HepG2 (cell line): ENCODE results near the gene ADORA2B. TPM values are rescaled to one million over a fixed set of nuclear protein-coding genes. Genes with fewer than 3 reads are reported as not detected.
A peak's percentile ranks its signal among the peaks of the same experiment; 100 is the strongest.

Source experiments
- BRCA1 ChIP-seq: sonication (generic); formaldehyde crosslinking; IDR thresholded peaks from 2 replicates; pipeline ENCODE4 v1.4.0; 2020; ENCODE audit warnings: missing genetic modification reagents
- CBX1 ChIP-seq: IDR thresholded peaks from one replicate; pipeline ENCODE4 v1.6.1; 2016; ENCODE audit warnings: antibody characterized with exemption, low read depth
- ETS1 ChIP-seq: sonication (generic); formaldehyde crosslinking; IDR thresholded peaks from 2 replicates; pipeline ENCODE4 v1.4.0; 2020; ENCODE audit warnings: missing genetic modification reagents
- FOSL2 ChIP-seq: sonication (generic); formaldehyde crosslinking; IDR thresholded peaks from 2 replicates; pipeline ENCODE4 v1.4.0; 2020; ENCODE audit warnings: missing genetic modification reagents
- GTF3A ChIP-seq: sonication (generic); formaldehyde crosslinking; conservative IDR thresholded peaks from 2 replicates; pipeline ENCODE4 v1.4.0; 2020; ENCODE audit warnings: mild to moderate bottlenecking, missing genetic modification reagents
- GZF1 ChIP-seq: sonication (generic); formaldehyde crosslinking; IDR thresholded peaks from 2 replicates; pipeline ENCODE4 v1.5.1; 2020; ENCODE audit warnings: mild to moderate bottlenecking, missing genetic modification reagents
- JUND ChIP-seq: sonication (generic); formaldehyde crosslinking; IDR thresholded peaks from 2 replicates; pipeline ENCODE4 v1.8.0; 2022; ENCODE audit warnings: mild to moderate bottlenecking, missing genetic modification reagents
- KLF11 ChIP-seq: IDR thresholded peaks from 2 replicates; pipeline ENCODE4 v1.6.1; 2016; ENCODE audit warnings: missing compliant biosample characterization
- MYNN ChIP-seq: sonication (generic); formaldehyde crosslinking; IDR thresholded peaks from 2 replicates; pipeline ENCODE4 v1.4.0; 2020; ENCODE audit warnings: mild to moderate bottlenecking, low read depth, missing genetic modification reagents
- ONECUT2 ChIP-seq: sonication (generic); formaldehyde crosslinking; IDR thresholded peaks from 2 replicates; pipeline ENCODE4 v1.4.0; 2020; ENCODE audit warnings: missing genetic modification reagents
- SKIL ChIP-seq: sonication (generic); formaldehyde crosslinking; IDR thresholded peaks from 2 replicates; pipeline ENCODE4 v1.8.0; 2022; ENCODE audit warnings: missing genetic modification reagents, mild to moderate bottlenecking, moderate library complexity, borderline replicate concordance
- SRSF9 ChIP-seq: fragments of 200-400 bp; formaldehyde crosslinking; IDR thresholded peaks from 2 replicates; pipeline ENCODE4 v1.6.1; 2018; ENCODE audit warnings: borderline replicate concordance, mild to moderate bottlenecking, low read depth, low read length; ENCODE audit not compliant: insufficient read depth, poor library complexity, severe bottlenecking
- ZFP37 ChIP-seq: sonication (generic); formaldehyde crosslinking; IDR thresholded peaks from 2 replicates; pipeline ENCODE4 v1.4.0; 2020; ENCODE audit warnings: missing genetic modification reagents, borderline replicate concordance
- ZNF264 ChIP-seq: sonication (generic); formaldehyde crosslinking; IDR thresholded peaks from 2 replicates; pipeline ENCODE4 v1.4.0; 2020; ENCODE audit warnings: missing genetic modification reagents
- ZNF605 ChIP-seq: sonication (generic); formaldehyde crosslinking; IDR thresholded peaks from 2 replicates; pipeline ENCODE4 v1.8.0; 2022; ENCODE audit warnings: mild to moderate bottlenecking, missing genetic modification reagents
- ZNF660 ChIP-seq: sonication (generic); formaldehyde crosslinking; IDR thresholded peaks from 2 replicates; pipeline ENCODE4 v1.5.1; 2020; ENCODE audit warnings: mild to moderate bottlenecking, low read depth, missing genetic modification reagents, borderline replicate concordance
- polyA plus RNA-seq, 8 experiments: library from polyadenylated mRNA; depleted of rRNA in 3 of 8; stranded (reverse) in 7 of 8; unstranded in 1 of 8; fragments of >200 nt; fragmentation: Illumina TruSeq in 4 of 8; extraction: Trizol in 4 of 8; gene quantifications; 2 replicates each; pipeline versions ENCODE4 v1.2.1 to v1.2.3, GENCODE V29; 2011 to 2016; ENCODE audit warnings: low read depth in 4 of 8, missing spikeins in 1 of 8, mixed read lengths in 1 of 8; ENCODE audit not compliant: insufficient read depth in 1 of 8
- total RNA-seq, 5 experiments: library from RNA; depleted of rRNA; stranded (reverse); fragments of >200 nt; fragmentation: Illumina TruSeq; extraction: Trizol; gene quantifications; 2 replicates each; pipeline ENCODE4 v1.2.3, GENCODE V29; 2016; ENCODE audit warnings: low read depth in 1 of 5
- TF ChIP-seq, protein P1 (sequence below): sonication (generic); formaldehyde crosslinking; IDR thresholded peaks from 2 replicates; pipeline ENCODE4 v1.8.0; 2023; ENCODE audit warnings: mild to moderate bottlenecking, missing genetic modification reagents
- TF ChIP-seq, protein P2 (sequence below): IDR thresholded peaks from 2 replicates; pipeline ENCODE4 v1.6.1; 2016; ENCODE audit warnings: low read depth
- TF ChIP-seq, protein P3 (sequence below): sonication (generic); formaldehyde crosslinking; IDR thresholded peaks from 2 replicates; pipeline ENCODE4 v1.4.0; 2020; ENCODE audit warnings: mild to moderate bottlenecking, missing genetic modification reagents
- TF ChIP-seq, protein P4 (sequence below): sonication (generic); formaldehyde crosslinking; IDR thresholded peaks from 2 replicates; pipeline ENCODE4 v1.4.0; 2020; ENCODE audit warnings: mild to moderate bottlenecking, missing genetic modification reagents
- TF ChIP-seq, protein P5 (sequence below): sonication (generic); formaldehyde crosslinking; IDR thresholded peaks from 2 replicates; pipeline ENCODE4 v1.8.0; 2022; ENCODE audit warnings: mild to moderate bottlenecking, missing genetic modification reagents, borderline replicate concordance

Gene ADORA2B
- total and polyA plus RNA-seq, 2 of the 13 experiments (the other 11 are each of a cell fraction or from before 2014, with no cell fraction given): 10.4 to 20.0 TPM

GRCh38 chr17:15966879-15967248 is 21.9 kb downstream of the ADORA2B start (continued):
- TF ChIP-seq, protein P1, sequence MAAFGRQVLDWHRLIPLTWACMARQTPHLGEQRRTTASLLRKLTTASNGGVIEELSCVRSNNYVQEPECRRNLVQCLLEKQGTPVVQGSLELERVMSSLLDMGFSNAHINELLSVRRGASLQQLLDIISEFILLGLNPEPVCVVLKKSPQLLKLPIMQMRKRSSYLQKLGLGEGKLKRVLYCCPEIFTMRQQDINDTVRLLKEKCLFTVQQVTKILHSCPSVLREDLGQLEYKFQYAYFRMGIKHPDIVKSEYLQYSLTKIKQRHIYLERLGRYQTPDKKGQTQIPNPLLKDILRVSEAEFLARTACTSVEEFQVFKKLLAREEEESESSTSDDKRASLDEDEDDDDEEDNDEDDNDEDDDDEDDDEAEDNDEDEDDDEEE (CRISPR knock-in tag): no peak
- no peak for TF ChIP-seq ZNF660 (CRISPR knock-in tag)
- TF ChIP-seq ONECUT2 (CRISPR knock-in tag): no peak
- TF ChIP-seq MYNN: no peak
- TF ChIP-seq SRSF9: no peak
- no peak for TF ChIP-seq GZF1 (CRISPR knock-in tag)
- TF ChIP-seq, protein P2, sequence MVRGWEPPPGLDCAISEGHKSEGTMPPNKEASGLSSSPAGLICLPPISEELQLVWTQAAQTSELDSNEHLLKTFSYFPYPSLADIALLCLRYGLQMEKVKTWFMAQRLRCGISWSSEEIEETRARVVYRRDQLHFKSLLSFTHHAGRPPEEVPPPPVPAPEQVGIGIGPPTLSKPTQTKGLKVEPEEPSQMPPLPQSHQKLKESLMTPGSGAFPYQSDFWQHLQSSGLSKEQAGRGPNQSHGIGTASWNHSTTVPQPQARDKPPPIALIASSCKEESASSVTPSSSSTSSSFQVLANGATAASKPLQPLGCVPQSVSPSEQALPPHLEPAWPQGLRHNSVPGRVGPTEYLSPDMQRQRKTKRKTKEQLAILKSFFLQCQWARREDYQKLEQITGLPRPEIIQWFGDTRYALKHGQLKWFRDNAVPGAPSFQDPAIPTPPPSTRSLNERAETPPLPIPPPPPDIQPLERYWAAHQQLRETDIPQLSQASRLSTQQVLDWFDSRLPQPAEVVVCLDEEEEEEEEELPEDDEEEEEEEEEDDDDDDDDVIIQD: no peak
- TF ChIP-seq BRCA1 (CRISPR knock-in tag): no peak
- no peak for TF ChIP-seq GTF3A
- TF ChIP-seq, protein P3, sequence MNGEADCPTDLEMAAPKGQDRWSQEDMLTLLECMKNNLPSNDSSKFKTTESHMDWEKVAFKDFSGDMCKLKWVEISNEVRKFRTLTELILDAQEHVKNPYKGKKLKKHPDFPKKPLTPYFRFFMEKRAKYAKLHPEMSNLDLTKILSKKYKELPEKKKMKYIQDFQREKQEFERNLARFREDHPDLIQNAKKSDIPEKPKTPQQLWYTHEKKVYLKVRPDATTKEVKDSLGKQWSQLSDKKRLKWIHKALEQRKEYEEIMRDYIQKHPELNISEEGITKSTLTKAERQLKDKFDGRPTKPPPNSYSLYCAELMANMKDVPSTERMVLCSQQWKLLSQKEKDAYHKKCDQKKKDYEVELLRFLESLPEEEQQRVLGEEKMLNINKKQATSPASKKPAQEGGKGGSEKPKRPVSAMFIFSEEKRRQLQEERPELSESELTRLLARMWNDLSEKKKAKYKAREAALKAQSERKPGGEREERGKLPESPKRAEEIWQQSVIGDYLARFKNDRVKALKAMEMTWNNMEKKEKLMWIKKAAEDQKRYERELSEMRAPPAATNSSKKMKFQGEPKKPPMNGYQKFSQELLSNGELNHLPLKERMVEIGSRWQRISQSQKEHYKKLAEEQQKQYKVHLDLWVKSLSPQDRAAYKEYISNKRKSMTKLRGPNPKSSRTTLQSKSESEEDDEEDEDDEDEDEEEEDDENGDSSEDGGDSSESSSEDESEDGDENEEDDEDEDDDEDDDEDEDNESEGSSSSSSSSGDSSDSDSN (CRISPR knock-in tag): peak; percentile 36; the same call in 1 of the 2 replicates
- TF ChIP-seq KLF11 (CRISPR knock-in tag): no peak
- TF ChIP-seq, protein P4, sequence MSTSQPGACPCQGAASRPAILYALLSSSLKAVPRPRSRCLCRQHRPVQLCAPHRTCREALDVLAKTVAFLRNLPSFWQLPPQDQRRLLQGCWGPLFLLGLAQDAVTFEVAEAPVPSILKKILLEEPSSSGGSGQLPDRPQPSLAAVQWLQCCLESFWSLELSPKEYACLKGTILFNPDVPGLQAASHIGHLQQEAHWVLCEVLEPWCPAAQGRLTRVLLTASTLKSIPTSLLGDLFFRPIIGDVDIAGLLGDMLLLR: no peak
- TF ChIP-seq CBX1: no peak
- TF ChIP-seq FOSL2: no peak
- no peak for TF ChIP-seq ETS1 (CRISPR knock-in tag)
- TF ChIP-seq ZFP37 (CRISPR knock-in tag): 0 out of 2 replicates have a peak, but pooled peaks have one; percentile 33
- TF ChIP-seq, protein P5, sequence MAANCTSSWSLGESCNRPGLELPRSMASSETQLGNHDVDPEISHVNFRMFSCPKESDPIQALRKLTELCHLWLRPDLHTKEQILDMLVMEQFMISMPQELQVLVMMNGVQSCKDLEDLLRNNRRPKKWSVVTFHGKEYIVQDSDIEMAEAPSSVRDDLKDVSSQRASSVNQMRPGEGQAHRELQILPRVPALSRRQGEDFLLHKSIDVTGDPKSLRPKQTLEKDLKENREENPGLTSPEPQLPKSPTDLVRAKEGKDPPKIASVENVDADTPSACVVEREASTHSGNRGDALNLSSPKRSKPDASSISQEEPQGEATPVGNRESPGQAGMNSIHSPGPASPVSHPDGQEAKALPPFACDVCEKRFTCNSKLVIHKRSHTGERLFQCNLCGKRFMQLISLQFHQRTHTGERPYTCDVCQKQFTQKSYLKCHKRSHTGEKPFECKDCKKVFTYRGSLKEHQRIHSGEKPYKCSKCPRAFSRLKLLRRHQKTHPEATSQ (CRISPR knock-in tag): no peak
- TF ChIP-seq SKIL: 0 out of 2 replicates have a peak, but pooled peaks have one; percentile 42
- no peak for TF ChIP-seq JUND (CRISPR knock-in tag)
- no peak for TF ChIP-seq ZNF264 (CRISPR knock-in tag)
- no peak for TF ChIP-seq ZNF605 (CRISPR knock-in tag)
